Activated CD8-positive, alpha-beta memory T cell treated with anti-CD3 and anti-CD28 coated beads, Interleukin-2, amount 50 U/mL, for 4 hours (primary cell): ENCODE data around the gene SLC39A13.

Experiments
- DNase-seq: peaks from one replicate; pipeline ENCODE4 v3.0.0-alpha.2; 2020

The SLC39A13 gene

GRCh38 chr11:47407746-47408590 lies at the start of gene SLC39A13:
SLC39A13 (plus strand) TSS chr11:47408590; CDS start chr11:47410095, 1,505 bp downstream.
- peak; percentile 92 for DNase-seq

GRCh38 chr11:47358731-47359051 lies 49.7 kb upstream of the SLC39A13 start:
- DNase-seq: no peak

- no peak for DNase-seq
These were observed 49.2 kb upstream of the SLC39A13 start for GRCh38 chr11:47359162-47359561.

DNA sequence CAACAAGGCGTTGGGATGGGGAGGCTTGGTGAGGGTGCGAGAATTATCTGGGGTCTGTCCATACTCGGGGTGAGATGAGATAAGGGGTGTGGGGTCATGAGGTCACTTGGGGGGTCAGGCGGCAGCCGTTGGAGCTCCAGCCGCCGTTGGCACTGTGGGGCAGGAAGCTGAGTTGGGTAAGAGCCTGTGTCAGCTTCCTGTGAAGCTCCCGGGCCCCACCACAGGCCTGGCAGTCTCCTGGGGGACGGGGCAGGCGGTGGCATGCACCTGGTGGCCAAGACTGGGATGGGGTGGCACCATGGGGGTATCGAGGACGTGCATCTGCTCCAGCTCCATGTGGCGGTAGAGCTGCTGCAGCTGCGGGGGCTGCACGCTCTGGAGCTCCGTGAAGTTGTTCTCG lies 48.8 kb upstream of the SLC39A13 start:
- no peak for DNase-seq

GRCh38 chr11:47360341-47360740 lies 48.0 kb upstream of the SLC39A13 start:
- DNase-seq: no peak

DNA sequence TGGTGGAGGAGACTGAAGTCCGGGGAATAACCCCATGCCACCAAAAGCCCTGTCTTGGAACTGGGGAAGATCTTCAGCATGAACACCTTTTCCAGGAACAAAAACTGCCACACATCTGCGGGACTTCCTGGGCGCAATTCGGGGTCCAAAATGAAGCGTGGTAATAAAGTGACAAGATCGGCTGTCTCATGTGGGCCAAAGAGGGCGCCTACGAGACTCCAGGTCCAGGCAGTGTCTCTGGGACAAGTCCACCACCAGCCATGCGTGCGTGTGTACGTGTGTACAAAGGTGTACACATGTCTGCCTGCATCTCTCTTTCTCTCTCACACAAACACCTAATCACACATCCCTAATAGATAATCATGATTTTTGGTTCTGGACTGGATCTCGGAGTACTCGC lies 47.0 kb upstream of the SLC39A13 start:
- no peak for DNase-seq

DNA sequence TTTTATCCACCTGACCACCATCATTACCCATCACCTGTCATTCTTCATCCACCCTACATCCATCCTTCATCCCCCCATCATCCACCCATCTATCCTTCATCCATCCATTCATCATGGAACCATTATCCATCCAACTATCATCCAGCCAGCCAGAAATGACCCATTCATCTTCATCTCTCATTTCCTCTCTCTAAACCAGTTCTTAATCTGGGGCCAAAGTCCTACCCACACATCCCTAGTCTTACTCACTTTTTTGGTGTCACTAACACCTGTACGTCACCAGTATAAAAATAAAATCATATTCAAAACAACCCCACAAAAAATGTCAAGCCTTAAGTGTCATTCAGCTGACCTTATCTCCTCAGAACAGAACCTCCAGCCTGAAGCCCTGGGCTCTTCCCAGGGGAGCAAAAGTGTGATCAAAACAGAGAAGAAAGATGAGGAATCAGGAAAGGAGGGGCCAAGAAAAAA lies 42.3 kb upstream of the SLC39A13 start:
- DNase-seq: no peak

DNA sequence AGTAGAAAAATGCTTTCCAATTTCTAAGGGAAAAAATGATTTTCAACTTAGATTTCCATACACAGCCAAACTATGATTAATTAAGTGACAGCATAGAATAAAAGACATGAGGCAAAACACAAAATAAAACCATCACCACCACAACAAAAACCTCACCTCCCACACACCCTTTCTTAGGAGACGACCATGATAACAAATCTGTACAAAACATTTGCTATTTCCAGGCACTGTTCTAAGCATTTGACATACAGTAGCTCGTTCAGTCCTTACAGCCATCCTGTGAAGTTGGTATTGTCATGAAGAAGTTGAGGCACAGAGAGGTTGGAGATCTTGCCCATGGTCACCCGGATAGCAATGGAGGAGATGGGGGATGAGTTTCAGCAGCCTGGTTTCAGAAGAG lies 38.7 kb upstream of the SLC39A13 start:
- DNase-seq: no peak

GRCh38 chr11:47372422-47372821 lies 36.0 kb upstream of the SLC39A13 start:
- no peak for DNase-seq

DNA sequence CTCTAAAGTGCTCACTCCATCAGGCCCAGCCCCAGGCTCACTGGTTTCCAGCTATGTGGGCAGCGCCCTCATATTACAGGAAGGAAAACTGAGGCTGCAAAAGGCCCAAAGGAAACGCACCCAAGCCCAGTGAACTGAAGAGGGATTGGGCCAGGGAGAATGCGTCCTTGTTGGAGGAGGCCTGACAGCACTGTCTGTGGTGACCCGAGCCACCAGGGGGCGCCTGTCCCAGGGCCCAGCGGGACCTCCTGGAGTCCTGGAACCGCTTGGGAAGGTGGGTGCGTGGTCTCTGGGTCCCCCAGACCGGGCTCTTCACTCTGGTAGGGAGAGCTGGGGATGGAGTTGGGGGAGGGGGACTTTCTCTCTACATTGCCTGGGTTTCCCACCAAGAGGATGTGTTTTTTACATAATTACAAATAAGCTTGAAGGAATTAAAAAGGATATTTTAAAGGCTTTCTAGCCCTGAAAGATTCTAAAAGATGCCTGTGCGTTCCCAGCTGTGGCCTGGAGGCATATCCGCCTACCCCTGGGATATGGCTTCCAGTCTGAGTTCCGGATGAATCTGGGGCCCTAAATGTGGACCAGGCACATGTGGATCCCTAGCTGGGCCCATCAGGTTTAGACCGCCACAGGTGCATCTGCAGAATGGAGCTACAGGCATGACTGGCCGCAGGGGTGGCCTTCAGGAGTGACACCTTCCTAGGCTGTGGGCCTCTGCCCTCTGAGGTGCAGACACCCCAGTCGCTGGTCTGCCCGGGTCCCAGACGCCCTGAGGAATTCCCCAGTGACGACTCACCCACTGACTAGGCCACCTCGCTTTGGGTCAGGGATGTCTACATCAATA lies 34.3 kb upstream of the SLC39A13 start:
- peak; percentile 87 for DNase-seq

DNA sequence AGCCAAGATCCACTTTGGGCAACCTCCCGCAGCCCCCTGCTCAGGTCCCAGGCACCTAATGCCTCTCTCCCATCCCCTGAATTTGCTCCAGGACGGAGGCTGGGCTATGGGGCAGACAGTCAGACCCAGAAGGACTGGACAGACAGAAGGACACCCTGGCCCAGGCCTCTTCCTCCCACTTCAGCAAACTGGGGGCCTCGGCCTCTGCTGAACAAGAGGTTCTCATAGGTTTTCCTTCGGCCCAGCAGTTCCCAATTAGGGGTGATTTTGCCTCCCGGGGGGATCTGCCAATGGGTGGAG lies 33.7 kb upstream of the SLC39A13 start:
- no peak for DNase-seq

GRCh38 chr11:47375020-47375419 lies 33.4 kb upstream of the SLC39A13 start:
- no peak for DNase-seq

DNA sequence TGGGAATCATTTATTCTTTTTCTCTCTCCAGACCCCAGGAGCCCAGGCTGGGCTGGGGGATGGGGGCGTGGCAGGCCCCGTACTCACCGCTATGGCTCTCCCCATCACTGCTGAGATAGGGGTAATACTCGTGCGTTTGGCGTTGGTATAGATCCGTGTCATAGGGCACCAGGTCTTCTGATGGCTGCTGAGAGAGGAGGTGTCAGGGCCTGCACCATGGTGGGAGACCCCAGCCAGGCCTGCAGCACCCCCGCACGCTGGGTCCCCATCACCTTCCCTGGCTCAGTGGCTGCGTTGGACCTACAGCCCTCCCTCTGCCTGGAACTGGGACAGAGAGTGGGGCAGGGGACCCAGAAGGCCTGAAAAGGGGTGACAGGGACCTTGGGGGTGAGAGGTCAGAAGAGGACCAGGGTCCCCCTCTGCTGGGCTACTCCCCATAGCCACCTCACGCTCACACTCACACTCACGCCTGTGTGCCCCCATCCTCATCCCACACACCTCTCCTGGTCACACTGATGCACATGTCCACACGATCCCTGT lies 32.8 kb upstream of the SLC39A13 start:
- no peak for DNase-seq

DNA sequence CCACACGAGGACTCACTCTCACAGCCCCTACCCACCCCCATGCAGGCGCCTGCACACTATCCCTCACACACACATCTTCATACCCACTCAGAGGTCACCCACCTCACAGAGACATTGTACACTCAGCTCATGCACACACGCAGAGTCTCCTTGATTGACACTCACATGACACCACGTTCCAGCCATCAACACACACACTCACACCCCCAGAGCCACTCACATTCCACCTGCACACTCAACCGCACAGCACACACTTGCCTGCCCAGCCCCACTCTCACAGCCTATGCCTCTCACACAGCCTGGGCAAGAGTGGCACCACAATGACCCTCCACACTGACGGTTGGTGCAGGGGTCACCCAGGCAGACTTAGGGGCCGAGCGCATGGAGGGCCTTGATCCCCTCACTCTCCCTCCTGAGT lies 32.3 kb upstream of the SLC39A13 start:
- DNase-seq: no peak

DNA sequence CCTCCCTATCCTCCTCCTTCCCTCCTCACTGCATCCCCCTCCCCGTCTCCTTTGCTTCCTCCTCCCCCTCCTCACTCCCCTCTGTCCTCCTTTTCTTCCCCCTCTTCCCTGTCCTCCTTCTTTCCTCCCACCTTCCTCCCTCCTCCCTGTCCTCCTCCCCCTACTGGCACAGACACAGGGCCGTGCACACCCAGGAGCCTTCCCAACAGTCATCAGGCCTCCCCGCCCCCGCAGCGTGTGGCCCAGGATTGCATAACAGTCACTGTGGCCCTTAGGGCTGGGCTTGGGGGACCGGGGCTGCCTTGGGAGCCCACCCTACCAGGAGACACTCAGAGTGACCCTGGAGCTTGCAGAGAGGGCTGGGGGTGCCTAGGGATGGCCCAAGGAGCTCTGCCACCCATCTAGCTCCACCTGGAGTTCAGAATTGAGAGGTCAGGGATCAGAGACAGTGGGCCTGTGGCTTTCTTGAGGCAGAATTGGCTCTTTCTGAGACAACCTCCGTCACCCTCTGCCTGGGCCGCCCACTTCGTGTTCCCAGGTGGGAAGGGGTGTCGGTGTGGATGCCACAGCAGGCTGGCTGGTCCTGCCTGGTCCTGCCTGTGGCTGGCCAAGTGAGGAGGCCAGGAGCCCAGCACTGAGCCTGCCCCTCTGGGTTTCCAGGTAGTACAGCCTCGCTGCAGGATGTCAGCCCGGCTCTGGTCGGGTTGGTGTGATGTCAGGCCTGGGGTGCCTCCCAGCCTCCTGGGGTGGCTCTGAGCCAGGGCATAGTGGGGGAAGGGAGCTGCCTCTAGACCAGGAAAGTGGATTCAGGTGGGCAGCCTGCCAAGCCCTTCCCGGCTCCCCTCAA lies 31.6 kb upstream of the SLC39A13 start:
- DNase-seq: no peak

GRCh38 chr11:47377571-47378009 lies 30.8 kb upstream of the SLC39A13 start:
- DNase-seq: no peak

DNA sequence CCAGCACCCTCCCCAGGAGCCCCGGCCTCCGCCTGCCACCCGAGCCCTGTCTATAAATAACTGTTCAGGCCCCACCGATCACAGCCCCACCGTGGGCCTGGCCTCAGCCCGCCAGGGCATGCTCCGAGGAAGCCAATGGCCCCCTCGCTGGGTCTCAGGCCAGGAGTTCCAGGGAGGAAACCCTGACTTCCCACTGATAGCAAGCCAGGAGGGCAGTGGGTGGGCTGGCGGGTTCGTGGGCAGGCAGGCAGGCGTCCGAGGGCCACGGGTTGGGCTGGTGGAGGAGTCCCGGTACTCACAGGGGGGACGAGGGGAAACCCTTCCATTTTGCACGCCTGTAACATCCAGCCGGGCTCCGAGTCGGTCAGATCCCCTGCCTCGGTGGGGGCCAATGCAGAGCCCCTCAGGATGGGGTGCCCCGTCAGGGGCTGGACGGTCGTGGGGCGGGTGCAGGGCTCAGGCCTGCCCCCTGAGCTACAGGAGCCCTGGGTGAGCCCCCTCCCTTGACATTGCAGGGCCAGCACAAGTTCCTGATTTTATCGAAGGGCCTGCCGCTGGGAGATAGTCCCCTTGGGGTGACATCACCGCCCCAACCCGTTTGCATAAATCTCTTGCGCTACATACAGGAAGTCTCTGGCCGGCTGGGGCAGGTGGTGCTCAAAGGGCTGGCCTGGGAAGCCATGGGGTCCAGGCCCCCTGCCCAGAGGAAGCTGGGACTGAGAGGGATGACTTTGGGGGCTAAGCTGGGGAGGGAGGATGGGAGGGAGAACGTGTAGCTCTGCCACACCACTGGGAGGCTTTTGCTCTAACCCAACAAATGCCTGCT lies 30.2 kb upstream of the SLC39A13 start, which contains the start of gene SPI1:
Gene SPI1 (minus strand): TSS at position 538 of the 826 bp plus-strand sequence. CDS start 194 bp downstream, at position 344.
- DNase-seq: no peak

DNA sequence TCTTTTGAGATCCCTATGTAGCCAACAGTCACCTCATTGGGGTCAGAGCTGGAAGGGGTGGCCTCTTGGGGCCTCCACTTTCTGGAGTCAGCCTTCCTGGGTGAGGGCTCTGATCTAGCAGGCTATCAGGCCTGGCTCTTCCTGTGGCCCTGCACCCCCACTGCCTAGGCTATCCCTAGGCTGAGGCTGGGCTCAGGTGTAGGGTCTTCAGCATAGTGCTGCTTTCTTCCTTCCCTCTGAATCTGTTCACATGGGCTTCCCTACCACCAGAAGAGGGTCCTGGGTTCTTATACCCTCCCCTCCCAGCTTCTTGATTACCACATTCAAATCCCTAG lies 29.6 kb upstream of the SLC39A13 start:
- no peak for DNase-seq

GRCh38 chr11:47379317-47379716 lies 29.1 kb upstream of the SLC39A13 start:
- DNase-seq: no peak

DNA sequence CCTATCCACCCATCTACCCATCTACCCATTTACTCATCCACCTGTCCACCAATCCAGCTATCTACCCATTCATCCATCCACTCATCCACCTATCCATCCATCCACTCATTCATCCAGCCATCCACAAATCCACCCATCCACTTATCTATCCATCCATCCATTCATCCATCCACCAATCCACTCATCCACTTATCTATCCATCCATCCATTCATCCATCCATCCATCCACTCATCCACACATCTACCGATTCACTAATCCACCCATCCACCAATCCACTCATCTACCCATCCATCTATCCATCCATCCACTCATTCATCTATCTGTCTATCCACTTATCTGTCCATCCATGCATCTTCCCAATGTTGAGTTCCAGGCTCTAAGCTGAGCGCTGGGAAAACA lies 28.3 kb upstream of the SLC39A13 start:
- no peak for DNase-seq

GRCh38 chr11:47383071-47383470 lies 25.3 kb upstream of the SLC39A13 start:
- no peak for DNase-seq

DNA sequence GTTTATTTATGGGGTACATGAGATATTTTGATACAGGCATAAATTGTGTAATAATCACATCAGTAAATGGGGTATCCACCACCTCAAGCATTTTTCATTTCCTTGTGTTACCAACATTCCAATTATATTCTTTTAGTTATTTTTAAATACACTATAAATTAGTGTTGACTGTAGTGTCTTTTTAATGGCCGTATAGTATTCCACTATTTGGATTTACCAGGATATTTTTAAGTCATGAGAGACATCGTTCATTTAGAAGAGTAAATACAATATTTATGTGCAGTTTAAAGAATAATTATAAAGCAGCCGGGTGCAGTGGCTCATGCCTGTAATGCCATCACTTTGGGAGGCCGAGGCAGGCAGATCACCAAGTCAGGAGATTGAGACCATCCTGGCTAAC lies 23.9 kb upstream of the SLC39A13 start:
- no peak for DNase-seq
